GM21423 (cell line): Measurements from ENCODE around the gene PNN.
"Not testable (repeated sequence)": the region's sequence is repeated elsewhere in the genome, so short reads cannot be mapped to it uniquely, and the experiment has no call there.

Source experiments
- ATAC-seq: cut with Tn5 transposase; IDR thresholded peaks from one replicate; pipeline ENCODE4 v1.9.1; 2021; ENCODE audit warnings: mild to moderate bottlenecking, moderate library complexity; ENCODE audit not compliant: unreplicated experiment

PNN gene

DNA sequence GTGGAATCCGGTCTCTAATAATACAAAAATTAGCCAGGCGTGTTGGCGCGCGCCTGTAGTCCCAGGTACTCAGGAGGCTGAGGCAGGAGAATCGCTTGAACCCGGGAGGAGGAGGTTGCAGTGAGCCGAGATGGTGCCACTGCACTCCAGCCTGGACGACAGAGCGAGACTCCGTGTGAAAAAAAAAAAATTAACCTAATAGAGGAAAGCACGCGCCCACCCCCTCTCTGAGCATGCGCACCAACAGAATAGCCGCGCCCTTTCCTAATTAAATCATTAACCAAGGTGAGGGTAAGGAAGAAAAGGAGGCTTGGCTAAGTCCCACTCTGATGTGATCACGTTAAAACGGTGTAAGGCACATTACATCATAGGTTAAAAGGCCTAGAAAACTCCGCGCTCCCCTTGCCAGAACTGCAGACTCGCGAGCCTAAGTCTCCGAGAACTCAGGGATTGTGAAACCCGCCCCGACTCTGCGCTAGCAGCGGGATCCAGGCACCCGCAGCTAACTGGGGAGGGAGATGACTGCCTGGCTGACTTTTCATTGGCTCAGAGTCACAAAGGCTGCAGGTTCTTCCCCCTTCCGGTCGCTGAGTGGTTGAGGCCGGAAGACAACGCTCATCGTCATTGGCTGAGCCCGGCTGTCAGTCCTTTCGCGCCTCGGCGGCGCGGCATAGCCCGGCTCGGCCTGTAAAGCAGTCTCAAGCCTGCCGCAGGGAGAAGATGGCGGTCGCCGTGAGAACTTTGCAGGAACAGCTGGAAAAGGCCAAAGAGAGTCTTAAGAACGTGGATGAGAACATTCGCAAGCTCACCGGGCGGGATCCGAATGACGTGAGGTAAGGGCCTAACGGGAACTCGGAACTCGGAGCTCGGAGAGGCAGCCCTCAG, at the start of gene PNN:
TSS of gene PNN (plus strand) at position 695 of the 885 bp plus-strand sequence. CDS start at position 721, 26 bp downstream.
- peak; percentile 92 for ATAC-seq

DNA sequence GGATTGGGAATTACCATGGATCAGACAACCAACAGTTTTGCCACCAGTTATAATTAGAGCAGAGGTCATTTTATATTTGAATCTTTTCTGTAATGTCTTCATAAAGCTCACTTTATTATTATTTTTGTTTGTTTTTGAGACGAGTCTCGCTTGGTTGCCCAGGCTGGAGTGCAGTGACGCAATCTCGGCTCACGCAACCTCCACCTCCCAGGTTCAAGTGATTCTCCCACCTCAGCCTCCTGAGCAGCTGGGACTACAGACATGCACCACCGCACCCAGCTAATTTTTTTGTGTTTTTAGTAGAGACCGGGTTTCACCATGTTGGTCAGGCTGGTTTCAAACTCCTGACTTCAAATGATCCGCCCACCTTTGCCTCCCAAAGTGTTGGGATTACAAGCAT, 37.2 kb upstream of the PNN start:
- ATAC-seq: not testable (repeated sequence)

DNA sequence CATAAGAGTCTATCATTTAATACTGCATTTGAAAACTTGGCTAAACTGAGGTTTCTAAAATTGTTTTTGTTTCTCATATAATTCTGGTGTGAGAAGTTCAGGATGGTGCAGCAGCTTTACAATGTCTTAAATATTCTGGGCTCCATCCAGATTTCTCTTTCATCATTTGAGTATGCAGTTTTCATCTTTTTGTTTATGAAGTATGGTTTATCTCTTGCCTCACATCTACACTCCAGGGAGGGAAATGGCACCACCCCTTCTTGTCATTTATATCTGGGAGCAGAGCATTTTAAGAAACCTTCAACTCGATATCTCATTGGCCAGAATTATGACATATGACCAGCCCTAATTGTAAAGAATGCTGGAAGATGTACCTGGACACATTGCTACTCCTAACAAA, 36.6 kb upstream of the PNN start:
- ATAC-seq: no peak

DNA sequence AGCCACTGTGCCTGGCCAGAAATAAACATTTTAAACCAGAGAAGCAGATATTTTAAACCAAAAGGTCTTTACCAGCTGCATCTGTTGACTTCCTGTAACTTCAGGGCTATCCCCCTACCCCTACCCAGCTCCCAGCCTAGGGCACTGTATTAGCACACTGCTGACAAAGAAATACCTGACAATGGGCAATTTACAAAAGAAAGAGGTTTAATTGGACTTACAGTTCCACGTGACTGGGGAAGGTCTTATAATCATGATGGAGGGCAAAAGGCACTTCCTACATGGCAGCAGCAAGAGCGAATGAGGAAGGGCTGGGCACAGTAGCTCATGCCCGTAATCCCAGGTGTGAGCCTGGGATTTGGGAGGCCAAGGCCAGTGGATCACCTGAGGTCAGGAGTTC, 34.9 kb upstream of the PNN start:
- ATAC-seq: no peak

DNA sequence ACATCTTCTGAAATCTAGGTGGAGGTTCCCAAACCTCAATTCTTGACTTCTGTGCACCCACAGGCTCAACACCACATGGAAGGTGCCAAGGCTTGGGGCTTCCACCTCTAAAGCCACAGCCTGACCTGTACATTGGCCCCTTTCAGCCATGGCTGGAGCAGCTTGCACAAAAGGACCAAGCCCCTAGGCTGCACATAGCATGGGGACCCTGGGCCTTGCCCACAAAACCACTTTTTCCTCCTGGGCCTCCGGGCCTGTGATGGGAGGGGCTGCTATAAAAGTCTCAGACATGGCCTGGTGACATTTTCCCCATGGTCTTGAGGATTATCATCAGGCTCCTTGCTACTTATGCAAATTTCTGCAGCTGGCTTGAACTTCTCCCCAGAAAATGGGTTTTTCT, 33.4 kb upstream of the PNN start:
- ATAC-seq: not testable (repeated sequence)

DNA sequence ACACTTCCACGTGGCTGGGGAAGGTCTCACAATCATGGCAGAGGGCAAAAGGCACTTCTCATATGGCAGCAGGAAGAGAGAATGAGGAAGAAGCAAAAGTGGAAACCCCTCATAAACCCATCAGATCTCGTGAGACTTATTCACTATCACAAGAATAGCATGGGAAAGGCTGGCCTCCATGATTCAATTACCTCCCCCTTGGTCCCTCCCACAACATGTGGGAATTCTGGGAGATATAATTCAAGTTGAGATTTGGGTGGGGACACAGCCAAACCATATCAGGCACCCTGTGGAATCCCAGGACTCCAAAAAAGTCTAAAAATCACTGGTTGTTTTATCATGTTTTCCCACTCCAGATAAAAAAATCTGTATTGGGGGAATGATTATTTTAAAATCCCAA, 31.8 kb upstream of the PNN start:
- not testable (repeated sequence) for ATAC-seq

DNA sequence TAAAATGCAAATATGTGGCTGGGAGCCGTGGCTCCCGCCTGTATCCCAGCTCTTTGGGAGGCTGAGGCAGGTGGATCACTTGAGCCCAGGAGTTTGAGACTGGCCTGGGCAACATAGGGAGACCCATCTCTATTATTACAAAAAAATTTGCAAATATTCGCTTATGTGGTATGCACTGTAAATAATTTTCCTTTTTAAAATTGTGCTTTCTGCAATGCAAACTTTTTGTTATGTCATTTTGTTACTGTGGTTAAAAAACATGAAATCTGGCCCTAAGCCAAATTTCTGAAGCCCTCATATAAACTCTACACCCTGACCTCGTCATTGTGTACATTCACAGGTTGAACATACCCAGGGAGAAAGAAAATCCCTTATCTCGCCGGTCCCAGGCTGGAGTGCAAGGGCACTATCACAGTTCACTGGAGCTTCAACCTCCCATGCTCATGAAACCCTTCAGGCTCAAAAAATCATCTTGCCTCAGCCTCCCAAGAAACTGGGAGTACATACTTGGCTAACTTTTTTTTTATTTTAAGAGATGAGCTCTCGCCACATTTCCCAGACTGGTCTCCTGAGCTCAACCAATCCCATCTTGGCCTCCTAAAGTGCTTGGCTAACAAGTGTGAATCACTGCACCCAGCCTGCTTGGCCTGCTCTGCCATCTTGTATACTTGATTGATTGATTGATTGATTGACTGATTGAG, 29.6 kb upstream of the PNN start:
- no peak for ATAC-seq

DNA sequence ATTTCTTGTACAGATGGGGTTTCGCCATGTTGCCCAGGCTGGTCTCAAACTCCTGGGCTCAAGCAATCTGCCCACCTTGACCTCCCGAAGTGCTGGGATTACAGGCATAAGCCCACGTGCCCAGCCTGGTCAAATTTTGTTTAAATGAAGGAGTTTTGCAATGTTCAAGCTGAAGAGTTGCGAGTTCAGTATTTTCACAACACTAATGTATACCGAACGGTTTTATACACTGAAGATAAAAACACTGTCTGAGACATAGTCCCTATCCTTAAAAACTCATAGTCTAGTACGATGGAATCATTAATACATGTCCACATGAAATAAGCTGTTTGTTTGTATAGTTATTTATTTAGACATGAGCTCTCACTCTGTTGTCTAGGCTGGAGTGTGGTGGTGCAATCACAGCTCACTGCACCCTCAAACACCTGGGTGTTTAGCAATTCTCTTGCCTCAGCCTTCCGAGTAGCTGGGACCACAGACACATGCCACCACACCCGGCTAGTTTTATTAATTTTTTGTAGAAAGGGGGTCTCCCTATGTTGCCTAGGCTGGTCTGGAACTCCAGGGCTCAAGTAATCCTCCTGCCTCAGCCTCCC, 20.4 kb upstream of the PNN start:
- ATAC-seq: no peak

DNA sequence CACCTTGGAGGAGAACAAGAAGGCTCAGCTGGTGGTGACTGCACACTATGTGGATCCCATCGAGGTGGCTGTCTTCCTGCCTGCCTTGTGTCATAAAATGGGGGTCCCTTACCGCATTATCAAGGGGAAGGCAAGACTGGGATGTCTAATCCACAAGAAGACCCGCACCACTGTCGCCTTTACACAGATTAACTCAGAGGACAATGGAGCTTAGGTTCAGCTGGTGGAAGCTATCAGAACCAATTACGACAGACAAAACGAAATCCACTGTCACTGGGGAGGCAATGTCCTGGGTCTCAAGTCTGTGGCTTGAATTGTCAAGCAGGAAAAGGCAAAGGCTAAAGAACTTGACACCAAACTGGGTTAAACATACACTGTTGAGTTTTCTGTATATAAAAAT, 17.6 kb upstream of the PNN start:
- no peak for ATAC-seq

DNA sequence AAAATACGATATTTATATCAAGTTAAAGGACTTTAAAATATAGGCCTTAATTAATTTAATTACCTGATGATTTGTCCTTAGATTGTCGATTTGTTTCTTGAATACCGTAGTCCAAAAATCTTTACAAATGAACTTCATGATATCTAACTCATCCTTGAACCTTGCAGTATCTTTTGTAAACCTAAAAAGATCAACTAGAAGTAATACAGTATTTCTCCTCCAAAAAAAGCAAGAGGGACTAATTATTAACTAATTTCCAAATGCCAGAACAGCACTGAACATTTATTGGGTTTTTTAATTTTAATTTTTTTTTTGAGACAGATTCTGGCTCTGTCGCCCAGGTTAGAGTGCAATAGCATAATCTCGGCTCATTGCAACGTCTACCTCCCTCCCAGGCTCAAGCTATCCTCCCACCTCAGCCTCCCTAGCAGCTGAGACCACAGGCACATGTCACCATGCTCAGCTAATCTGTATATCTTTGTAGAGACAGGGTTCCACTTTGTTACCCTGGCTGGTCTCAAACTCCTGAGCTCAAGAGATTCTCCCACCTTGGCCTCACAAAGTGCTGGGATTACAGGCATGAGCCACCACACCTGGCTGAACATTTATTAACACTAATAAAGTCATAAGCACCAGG, 16.7 kb upstream of the PNN start:
- ATAC-seq: no peak

DNA sequence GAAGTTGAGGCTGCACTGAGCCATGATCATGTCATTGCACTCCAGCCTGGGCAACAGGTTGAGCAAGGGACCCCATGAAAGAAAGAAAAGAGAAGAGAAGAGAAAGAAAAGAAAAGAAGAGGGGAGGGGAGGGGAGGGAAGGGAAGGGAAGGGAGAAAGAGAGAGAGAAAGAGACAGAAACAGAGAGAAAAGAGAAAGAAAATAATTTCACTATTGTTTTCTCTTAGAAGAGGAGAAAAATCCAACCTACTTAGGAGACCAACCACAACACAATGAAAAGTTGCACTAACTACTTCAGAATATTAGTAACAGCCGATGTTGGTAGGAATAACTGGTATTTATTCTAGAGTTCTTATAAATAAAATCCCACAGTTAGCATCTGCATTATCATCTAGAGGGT, 14.6 kb upstream of the PNN start:
- ATAC-seq: no peak

DNA sequence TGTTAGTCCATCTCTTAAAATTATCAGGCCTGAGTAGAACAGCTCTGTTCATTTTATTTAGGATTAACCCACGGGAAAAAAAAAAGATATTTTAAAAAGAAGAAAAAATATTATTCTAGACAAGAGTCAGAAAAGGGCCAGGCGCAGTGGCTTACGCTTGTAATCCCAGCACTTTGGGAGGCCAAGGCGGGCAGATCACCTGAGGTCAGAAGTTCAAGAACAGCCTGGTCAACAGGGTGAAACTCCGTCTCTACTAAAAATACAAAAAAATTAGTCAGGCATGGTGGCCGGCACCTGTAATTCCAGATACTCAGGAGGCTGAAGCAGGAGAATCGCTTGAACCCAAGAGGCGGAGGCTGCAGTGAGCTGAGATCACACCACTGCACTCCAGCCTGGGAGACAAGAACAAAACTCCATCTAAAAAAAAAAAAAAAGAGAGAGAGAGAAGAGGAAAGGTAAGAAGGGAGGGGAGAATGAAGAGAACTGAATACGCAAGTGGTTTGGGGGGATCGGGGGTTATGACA, 7.2 kb upstream of the PNN start:
- not testable (repeated sequence) for ATAC-seq

DNA sequence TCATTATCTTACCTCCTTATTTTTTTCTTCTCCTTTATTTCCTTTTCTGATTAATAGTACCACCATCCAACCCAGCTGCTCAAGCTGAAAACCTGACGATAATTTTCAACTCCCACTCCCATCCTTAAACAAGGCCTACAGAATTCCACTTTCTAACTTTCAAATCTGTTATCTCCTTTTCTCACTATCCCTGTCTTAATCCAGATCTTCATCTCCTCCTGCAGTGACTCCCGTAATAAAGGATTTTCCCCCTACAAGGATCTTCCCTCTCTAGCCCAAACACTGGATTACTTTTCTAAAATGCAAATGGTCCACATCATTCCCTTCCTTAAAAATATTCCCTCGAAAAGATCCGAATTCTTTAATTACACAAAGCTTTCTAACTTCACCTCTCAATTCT, 6.5 kb upstream of the PNN start:
- no peak for ATAC-seq

DNA sequence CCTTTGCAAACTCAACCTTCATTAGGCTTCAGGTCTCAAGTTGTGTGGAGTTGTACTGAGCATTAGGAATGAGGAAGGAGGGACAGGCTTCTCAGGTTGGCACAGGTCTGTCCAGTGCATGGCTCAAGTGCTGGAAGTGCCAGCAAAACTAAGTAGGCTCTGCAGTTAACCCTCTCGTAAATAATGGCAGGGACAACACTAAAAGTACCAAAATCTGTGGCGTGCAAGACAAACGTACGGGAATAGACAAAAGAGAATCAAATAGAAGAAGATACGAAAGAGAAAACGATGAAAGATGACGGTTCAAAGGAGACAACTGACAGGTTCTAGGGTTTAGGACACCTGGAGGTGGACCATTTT, 5.5 kb upstream of the PNN start:
- ATAC-seq: no peak

DNA sequence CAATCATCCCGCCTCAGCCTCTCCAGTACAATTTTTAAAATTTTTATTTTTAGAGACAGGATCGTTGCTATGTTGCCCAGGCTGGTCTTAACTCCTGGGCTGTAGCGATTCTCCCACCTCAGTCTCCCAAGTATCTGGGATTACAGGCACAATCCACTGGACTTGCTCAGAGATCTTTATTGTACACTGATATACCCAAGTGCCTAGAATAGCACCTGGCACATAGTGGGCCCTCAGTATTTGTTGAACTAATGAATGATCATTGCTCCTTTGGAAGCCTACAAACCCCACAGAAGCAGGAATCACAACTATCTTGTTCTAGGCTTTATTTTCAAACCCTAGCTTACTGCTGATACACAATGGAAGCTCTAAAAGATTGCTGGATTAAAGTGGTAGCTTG, 1.9 kb upstream of the PNN start:
- no peak for ATAC-seq

DNA sequence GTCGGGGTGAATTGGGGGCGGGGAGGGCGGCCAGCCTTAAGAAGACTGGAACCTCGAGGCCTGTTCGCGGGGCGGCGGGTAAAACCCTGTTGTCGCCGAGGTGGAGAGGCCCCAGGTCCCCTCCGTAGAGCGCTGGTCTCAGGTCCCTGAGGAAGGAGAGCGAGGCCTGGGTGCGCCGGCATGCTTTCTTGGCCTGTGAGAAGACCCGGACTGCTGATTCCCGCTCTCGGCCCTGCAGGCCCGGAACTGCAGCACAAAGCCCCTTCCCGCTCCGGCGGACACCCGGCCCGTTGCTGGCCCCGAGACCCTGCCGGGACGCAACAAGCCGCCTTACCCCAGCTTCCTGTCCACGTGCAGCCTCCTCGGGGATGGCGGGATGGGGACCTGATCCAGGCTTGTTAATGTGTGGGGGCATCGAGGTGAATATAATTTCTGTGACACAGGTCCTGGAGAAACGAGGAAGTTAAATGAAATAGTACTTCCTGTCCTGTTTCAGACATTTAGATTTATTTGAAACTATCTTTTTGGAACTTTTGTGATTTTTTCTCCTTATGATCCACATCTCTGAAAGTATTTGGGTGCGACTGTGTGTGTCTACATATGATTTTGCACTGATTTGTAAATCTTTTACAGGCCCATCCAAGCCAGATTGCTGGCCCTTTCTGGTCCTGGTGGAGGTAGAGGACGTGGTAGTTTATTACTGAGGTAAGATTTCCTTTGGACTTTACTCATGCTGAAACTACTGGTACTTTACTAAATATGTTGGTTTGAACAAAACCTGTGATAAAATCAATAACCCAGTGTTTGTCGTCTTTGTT, 600 bp downstream of the PNN start:
- peak; percentile 3 for ATAC-seq

DNA sequence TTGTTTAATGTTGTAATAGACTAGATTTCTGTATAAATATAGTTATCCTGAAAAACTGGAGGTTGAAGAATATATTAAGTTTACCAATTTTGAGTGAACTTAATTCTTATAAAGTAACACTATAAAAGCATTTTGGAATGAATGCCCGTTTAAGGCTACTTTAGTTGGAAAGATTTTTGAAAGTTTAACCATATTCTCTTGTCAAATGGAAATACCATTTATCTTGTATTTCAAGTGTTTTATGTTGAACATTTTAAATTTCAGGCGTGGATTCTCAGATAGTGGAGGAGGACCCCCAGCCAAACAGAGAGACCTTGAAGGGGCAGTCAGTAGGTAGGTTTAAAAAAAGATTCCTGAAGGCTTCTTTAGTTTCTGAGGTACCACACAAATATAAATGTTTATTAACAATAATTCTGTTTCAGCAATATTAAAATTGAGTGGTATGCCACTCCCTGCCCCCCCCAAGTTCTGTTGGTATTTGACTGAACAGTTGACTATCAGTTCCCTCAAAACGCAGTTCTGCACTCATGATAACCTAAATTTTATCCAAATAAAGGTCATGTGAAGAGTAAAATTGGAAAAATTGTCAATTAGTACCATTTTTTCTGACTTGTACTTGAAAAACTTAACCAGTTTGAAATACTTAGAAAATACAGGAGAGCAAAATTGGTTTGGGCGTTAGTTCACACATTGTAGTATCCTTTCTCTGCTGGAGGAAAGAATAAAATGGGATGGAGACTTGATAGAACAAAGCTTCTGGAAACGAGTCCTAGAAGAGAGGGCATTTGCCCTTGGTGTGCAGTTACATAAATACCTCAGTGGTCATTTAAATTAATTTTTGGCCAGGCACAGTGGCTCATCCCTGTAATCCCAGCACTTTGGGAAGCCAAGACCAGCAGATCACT, 1.5 kb downstream of the PNN start:
- no peak for ATAC-seq

DNA sequence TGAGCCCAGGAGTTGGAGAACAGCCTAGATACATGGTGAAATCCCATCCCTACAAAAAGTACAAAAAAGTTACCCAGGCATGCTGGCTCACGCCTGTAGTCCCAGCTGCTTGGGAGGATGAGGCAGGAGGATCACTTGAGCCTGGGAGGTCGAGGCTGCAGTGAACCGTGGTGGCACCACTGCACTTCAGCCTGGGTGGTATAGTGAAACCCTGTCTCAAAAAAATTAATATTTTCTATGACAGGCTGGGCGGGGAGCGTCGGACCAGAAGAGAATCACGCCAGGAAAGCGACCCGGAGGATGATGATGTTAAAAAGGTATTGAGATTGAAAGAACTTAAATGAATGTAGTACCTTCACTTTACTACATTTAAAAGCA, 2.1 kb downstream of the PNN start:
- ATAC-seq: no peak

DNA sequence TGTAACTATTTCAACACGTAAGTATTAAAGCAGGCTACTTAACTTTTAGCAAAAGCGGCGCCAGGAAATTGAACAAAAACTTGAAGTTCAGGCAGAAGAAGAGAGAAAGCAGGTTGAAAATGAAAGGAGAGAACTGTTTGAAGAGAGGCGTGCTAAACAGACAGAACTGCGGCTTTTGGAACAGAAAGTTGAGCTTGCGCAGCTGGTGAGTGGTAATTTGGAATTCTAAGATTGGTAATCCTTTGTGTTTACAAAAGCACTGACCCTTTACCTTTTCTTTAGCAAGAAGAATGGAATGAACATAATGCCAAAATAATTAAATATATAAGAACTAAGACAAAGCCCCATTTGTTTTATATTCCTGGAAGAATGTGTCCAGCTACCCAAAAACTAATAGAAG, 4.0 kb downstream of the PNN start:
- no peak for ATAC-seq
